Body of pancreas (tissue), 4 donors: ENCODE results near the gene CADPS. TPM values are rescaled to one million over a fixed set of nuclear protein-coding genes. Genes with fewer than 3 reads are reported as not detected.

Experiments used
- ATAC-seq: fragments of 150-250 bp; one replicate; pipeline ENCODE4 v1.9.1; 2016
- DNase-seq, 4 donors: peaks; one replicate each; pipeline ENCODE4 v3.0.0-alpha.2; 2019
- H3K27ac ChIP-seq, 4 donors: fragments of 200-600 bp; sonication (generic); 1 replicate in 3 of 4; 2 replicates in 1 of 4; pipeline versions ENCODE4 v1.5.1 to v1.6.1; 2016 to 2019; ENCODE audit warnings: mild to moderate bottlenecking in 1 of 4, mixed read lengths in 1 of 4, moderate library complexity in 1 of 4
- H3K27me3 ChIP-seq, 2 donors: fragments of 200-600 bp; sonication (generic); one replicate each; pipeline ENCODE4 v1.6.0; 2016; ENCODE audit warnings: mild to moderate bottlenecking in 1 of 2
- H3K36me3 ChIP-seq, 2 donors: fragments of 200-600 bp; sonication (generic); replicated peaks in 1 of 2; 2 replicates each; pipeline ENCODE4 v1.5.1; 2016; ENCODE audit warnings: low read depth in 2 of 2; ENCODE audit not compliant: insufficient read depth in 1 of 2
- H3K4me1 ChIP-seq: fragments of 200-600 bp; sonication (generic); one replicate; pipeline ENCODE4 v1.6.0; 2016
- H3K4me3 ChIP-seq, 2 donors: fragments of 200-600 bp; sonication (generic); 1 replicate in 1 of 2; 2 replicates in 1 of 2; pipeline ENCODE4 v1.5.1; 2016 to 2019
- H3K9me3 ChIP-seq, 3 donors: fragments of 200-600 bp; sonication (generic); 1 replicate in 2 of 3; 2 replicates in 1 of 3; pipeline ENCODE4 v1.5.1; 2016
- POLR2A ChIP-seq, 3 donors: fragments of 450-650 bp; IDR thresholded peaks; one replicate each; pipeline ENCODE4 v1.6.1; 2016; ENCODE audit warnings: antibody characterized with exemption in 3 of 3, mild to moderate bottlenecking in 2 of 3
- WGBS, 2 donors: methylation state at CpG; one replicate each; pipeline ENCODE4 v1.1.5; 2017; 5-methylcytosine and 5-hydroxymethylcytosine counted together
- intact Hi-C: fragments of 100-400 bp; cut with DNase I; formaldehyde crosslinking; loops from one replicate; pipeline ENCODE4 v1.15.1; 2023
- total RNA-seq, 2 donors: library from RNA; depleted of rRNA; stranded (reverse); fragments of >200 nt; gene quantifications; one replicate each; pipeline ENCODE4 v1.1.0, GENCODE V29; 2016
- TF ChIP-seq, protein P1 (sequence below), 7 experiments: fragments of 450-650 bp in 4 of 7; fragments of 200-600 bp in 3 of 7; sonication (generic) in 3 of 7; IDR thresholded peaks; one replicate each; pipeline ENCODE4 v1.5.1; 2016 to 2019; ENCODE audit warnings: antibody characterized with exemption in 7 of 7

CADPS gene
- total RNA-seq, 2 donors from 2014 or later = 22.1 to 67.6 TPM

DNA sequence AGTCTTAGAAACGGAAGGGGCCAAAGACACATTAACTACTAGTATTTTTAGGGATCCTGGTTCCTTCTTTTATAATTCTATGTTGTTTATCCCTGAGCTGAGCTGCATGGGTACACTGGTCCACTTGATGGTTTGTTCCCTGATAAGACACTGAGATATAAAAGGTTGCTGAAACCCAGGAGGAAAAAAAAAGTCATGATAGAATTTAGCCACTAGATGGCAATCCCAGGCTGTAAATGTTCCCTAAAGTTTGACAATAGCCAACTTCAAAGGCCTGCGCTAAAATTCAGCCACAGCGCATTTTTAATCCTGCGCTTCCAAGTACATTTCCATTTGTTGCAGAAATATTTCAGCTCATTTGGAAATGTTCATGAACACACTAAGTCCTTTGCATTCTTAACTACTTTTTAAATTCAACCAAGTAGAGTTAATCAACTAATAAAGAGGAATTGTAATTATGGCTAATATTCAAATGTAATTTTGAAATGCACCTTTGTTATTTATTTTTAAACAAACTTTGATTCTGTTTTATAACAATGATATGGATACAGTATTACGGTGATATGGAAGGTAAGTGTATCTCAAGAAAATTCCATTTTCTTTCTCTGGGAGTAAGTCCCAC, 252.6 kb downstream of the CADPS start:
- Histone ChIP-seq H3K9me3 (no peaks in the 10 kb centered on the region), H3K36me3 (no peaks in the 10 kb centered on the region), H3K4me1 (no peaks in the 10 kb centered on the region), H3K4me3 (no peak overlapping the region), H3K27ac (no peak overlapping the region), H3K27me3 (no peaks in the 10 kb centered on the region)
- 36 to 40% methylated on average over 5 of the region's 5 CpGs for WGBS, 2 donors
- TF ChIP-seq POLR2A (IDR thresholded peaks at IDR 0.05) = no peak
- TF ChIP-seq, protein P1, sequence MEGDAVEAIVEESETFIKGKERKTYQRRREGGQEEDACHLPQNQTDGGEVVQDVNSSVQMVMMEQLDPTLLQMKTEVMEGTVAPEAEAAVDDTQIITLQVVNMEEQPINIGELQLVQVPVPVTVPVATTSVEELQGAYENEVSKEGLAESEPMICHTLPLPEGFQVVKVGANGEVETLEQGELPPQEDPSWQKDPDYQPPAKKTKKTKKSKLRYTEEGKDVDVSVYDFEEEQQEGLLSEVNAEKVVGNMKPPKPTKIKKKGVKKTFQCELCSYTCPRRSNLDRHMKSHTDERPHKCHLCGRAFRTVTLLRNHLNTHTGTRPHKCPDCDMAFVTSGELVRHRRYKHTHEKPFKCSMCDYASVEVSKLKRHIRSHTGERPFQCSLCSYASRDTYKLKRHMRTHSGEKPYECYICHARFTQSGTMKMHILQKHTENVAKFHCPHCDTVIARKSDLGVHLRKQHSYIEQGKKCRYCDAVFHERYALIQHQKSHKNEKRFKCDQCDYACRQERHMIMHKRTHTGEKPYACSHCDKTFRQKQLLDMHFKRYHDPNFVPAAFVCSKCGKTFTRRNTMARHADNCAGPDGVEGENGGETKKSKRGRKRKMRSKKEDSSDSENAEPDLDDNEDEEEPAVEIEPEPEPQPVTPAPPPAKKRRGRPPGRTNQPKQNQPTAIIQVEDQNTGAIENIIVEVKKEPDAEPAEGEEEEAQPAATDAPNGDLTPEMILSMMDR (IDR thresholded peaks at IDR 0.05) = peak in 6 of 7 experiments; percentile 52 to 79 (median 70)
- intact Hi-C loops = loop anchor here (5.0 kb wide), 1 partner anchor 610 kb away; no protein-coding TSS in a partner anchor
- ATAC-seq (peak; percentile 52), DNase-seq (peak in 2 of 4 donors; percentile 6 to 18)

DNA sequence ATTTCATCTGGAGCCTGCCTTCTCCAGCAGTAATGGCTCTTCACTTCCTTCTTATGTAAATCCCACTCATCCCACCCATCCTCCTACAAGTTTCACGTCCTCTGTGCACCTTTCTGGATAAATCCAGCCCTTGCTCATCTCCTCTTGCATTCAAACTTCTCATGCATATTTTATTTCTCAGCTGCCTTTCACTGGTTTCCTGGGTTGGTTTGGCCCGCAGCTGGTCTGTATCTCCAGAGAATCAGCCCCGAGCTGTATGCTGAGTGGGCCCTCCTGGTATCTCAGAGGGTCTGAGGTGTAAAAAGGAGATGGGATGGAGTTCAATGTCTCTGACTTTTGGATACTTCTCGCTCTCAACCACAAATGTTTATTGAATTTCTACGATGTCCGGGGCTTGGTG, 253.3 kb downstream of the CADPS start:
- Histone ChIP-seq H3K4me3 (no peak overlapping the region), H3K36me3 (no peaks in the 10 kb centered on the region), H3K27ac (no peak overlapping the region), H3K4me1 (no peaks in the 10 kb centered on the region), H3K27me3 (no peaks in the 10 kb centered on the region), H3K9me3 (no peaks in the 10 kb centered on the region)
- no peak for ATAC-seq
- WGBS, 2 donors = 54 to 60% methylated on average over 6 of the region's 6 CpGs
- DNase-seq = no peak
- TF ChIP-seq, protein P1 (IDR thresholded peaks at IDR 0.05) = no peak
- no peak for TF ChIP-seq POLR2A (IDR thresholded peaks at IDR 0.05)
- intact Hi-C loops = loop anchor here (5.0 kb wide), 1 partner anchor 610 kb away; no protein-coding TSS in a partner anchor

DNA sequence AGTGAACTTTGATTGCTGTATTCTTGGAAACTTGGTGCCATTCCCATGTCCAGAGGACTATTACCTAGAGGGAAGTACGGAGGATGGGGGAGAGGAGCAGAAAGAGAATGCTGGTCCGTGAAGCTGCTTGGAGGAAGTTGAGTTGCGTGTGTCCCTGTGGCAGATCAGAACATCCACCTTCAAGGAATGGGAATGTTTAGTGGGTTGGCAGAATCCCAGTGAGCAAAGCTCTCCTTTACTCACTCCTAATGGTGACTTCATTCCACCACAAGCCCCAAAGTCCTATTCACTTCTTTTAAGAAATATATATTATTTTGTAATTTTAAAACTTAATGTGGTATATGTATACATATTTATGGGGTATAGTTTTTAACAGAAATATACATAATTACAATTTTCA, 254.0 kb downstream of the CADPS start:
- no peaks in the 10 kb centered on the region for H3K36me3 ChIP-seq
- intact Hi-C loops = loop anchor here (5.0 kb wide), 1 partner anchor 611 kb away; no protein-coding TSS in a partner anchor
- ATAC-seq (no peak), DNase-seq (no peak)
- H3K4me3 ChIP-seq = no peak overlapping the region
- no peaks in the 10 kb centered on the region for H3K9me3 ChIP-seq
- H3K27ac ChIP-seq = no peak overlapping the region
- TF ChIP-seq, protein P1 (IDR thresholded peaks at IDR 0.05) = no peak
- no peak for TF ChIP-seq POLR2A (IDR thresholded peaks at IDR 0.05)
- no peaks in the 10 kb centered on the region for H3K4me1 ChIP-seq
- no peaks in the 10 kb centered on the region for H3K27me3 ChIP-seq
- WGBS, 2 donors = 61 to 74% methylated on average over 3 of the region's 3 CpGs

DNA sequence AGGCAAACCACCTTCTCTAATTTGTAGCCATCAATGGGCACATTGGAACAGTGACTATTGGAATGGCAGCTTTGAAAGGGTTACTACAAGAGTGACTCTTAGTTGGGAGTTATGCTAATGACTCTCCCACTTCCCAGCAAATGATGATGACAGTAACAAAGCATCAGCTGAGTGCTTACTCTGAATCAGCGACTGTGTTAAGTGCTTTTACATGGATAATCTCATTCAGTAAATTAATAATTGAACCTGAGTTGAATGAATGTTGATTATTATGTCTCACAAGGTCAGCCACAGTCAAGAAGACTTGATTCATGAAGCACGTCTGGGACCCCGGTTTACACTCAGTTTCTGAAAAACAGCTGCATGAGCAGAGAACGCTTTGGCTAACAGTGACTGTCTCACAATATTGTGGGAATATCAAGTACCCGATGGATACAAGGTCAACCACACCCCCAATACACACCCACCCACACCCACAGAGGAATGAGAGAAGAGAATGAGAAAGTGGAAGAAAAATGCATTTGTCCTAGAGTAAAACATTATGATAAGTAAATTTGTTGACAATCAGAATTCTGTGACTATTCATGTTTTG, 259.9 kb downstream of the CADPS start:
- Histone ChIP-seq H3K27me3 (no peaks in the 10 kb centered on the region), H3K4me3 (no peak overlapping the region), H3K4me1 (no peaks in the 10 kb centered on the region), H3K36me3 (no peaks in the 10 kb centered on the region), H3K9me3 (no peaks in the 10 kb centered on the region), H3K27ac (no peak overlapping the region)
- DNase-seq (no peak), ATAC-seq (no peak)
- no peak for TF ChIP-seq POLR2A (IDR thresholded peaks at IDR 0.05)
- TF ChIP-seq, protein P1 (IDR thresholded peaks at IDR 0.05) = no peak
- intact Hi-C loops = no loop called here
- 16 to 20% methylated on average over 5 of the region's 5 CpGs for WGBS, 2 donors
